IMR-90 (cell line): ENCODE measurements around the gene CEACAM3. TPM values are rescaled to one million over a fixed set of nuclear protein-coding genes. Genes with fewer than 3 reads are reported as not detected.

ENCODE experiments used
- ATAC-seq: fragments of 200-7000 bp; cut with Tn5 transposase; 2 replicates; pipeline ENCODE4 v1.9.1; 2020; ENCODE audit warnings: low read depth, mild to moderate bottlenecking, moderate library complexity
- BruUV-seq: library from RNA; stranded (reverse); fragments of 400-500 nt; replicated peaks from 2 replicates; lab custom pipeline; 2021; lab: Mats Ljungman, UMichigan
- CTCF ChIA-PET: fragments of 300-600 bp; formaldehyde crosslinking; extraction: SDS; loops from one replicate; lab custom pipeline; 2021; ENCODE audit warnings: antibody characterized with exemption; lab: Yijun Ruan, JAX
- POLR2A ChIA-PET: fragments of 300-600 bp; sonication (Branson Sonifier 250); formaldehyde crosslinking; loops from one replicate; lab custom pipeline; 2022; ENCODE audit warnings: antibody characterized with exemption; ENCODE audit not compliant: unreplicated experiment; lab: Charles Lee
- DNase-seq: peaks from one replicate; pipeline ENCODE4 v3.0.0; 2013
- H2AFZ ChIP-seq: replicated peaks from 2 replicates; pipeline ENCODE3; 2013; ENCODE audit warnings: low read length, mild to moderate bottlenecking; ENCODE audit not compliant: poor library complexity
- H2AK5ac ChIP-seq: 2 replicates; pipeline ENCODE4 v1.6.1; 2013; ENCODE audit warnings: low read depth, low read length, inconsistent platforms
- H2AK9ac ChIP-seq: replicated peaks from 2 replicates; pipeline ENCODE3; 2013; ENCODE audit warnings: mild to moderate bottlenecking, low read depth, low read length, moderate library complexity; ENCODE audit not compliant: poor library complexity
- H2BK120ac ChIP-seq: 2 replicates; pipeline ENCODE4 v1.6.1; 2013; ENCODE audit warnings: low read depth, low read length, inconsistent platforms
- H2BK15ac ChIP-seq: 3 replicates; pipeline ENCODE4 v1.6.1; 2013; ENCODE audit warnings: low read depth, low read length, inconsistent platforms
- H2BK20ac ChIP-seq: 2 replicates; pipeline ENCODE4 v1.6.1; 2013; ENCODE audit warnings: low read depth, mild to moderate bottlenecking, inconsistent platforms, low read length, moderate library complexity
- H2BK5ac ChIP-seq: 2 replicates; pipeline ENCODE4 v1.6.1; 2013; ENCODE audit warnings: mild to moderate bottlenecking, low read depth, low read length, inconsistent platforms; ENCODE audit not compliant: poor library complexity, severe bottlenecking
- H3K14ac ChIP-seq: replicated peaks from 2 replicates; pipeline ENCODE4 v1.6.1; 2013; ENCODE audit warnings: low read depth, low read length, inconsistent platforms
- H3K18ac ChIP-seq: 2 replicates; pipeline ENCODE4 v1.6.1; 2013; ENCODE audit warnings: low read depth, low read length, control low read depth
- H3K23ac ChIP-seq: 2 replicates; pipeline ENCODE4 v1.6.1; 2013; ENCODE audit warnings: low read depth, low read length, inconsistent platforms
- H3K27ac ChIP-seq: 2 replicates; pipeline ENCODE4 v1.5.1; 2013; ENCODE audit warnings: mild to moderate bottlenecking, control low read depth, low read length; ENCODE audit not compliant: insufficient read depth
- H3K27me3 ChIP-seq: 2 replicates; pipeline ENCODE4 v1.6.1; 2013; ENCODE audit warnings: low read length; ENCODE audit not compliant: control insufficient read depth, insufficient read depth
- H3K36me3 ChIP-seq: 2 replicates; pipeline ENCODE4 v1.6.1; 2013; ENCODE audit warnings: low read length, mixed read lengths; ENCODE audit not compliant: control insufficient read depth, insufficient read depth
- H3K4ac ChIP-seq: 2 replicates; pipeline ENCODE4 v1.6.1; 2013; ENCODE audit warnings: low read depth, low read length, inconsistent platforms
- H3K4me1 ChIP-seq: 2 replicates; pipeline ENCODE4 v1.6.1; 2013; ENCODE audit warnings: low read length, mixed read lengths; ENCODE audit not compliant: control insufficient read depth, insufficient read depth
- H3K4me2 ChIP-seq: 2 replicates; pipeline ENCODE4 v1.6.1; 2013; ENCODE audit warnings: low read depth, mild to moderate bottlenecking, control low read depth, low read length, moderate library complexity
- H3K4me3 ChIP-seq: 2 replicates; pipeline ENCODE4 v1.5.1; 2013; ENCODE audit warnings: low read depth, mild to moderate bottlenecking, control low read depth, low read length, moderate library complexity; ENCODE audit not compliant: insufficient read depth
- H3K56ac ChIP-seq: 2 replicates; pipeline ENCODE4 v1.6.1; 2013; ENCODE audit warnings: low read length, inconsistent platforms; ENCODE audit not compliant: insufficient read depth; ENCODE audit errors: extremely low read depth
- H3K79me1 ChIP-seq, 2 experiments: 2 replicates each; pipeline ENCODE4 v1.6.1; 2013; ENCODE audit warnings: low read length in 2 of 2, inconsistent platforms in 1 of 2, low read depth in 1 of 2
- H3K9ac ChIP-seq: 2 replicates; pipeline ENCODE4 v1.6.1; 2013; ENCODE audit warnings: low read depth, low read length, control low read depth
- H3K9me1 ChIP-seq: 2 replicates; pipeline ENCODE4 v1.6.1; 2013; ENCODE audit warnings: low read length, inconsistent platforms; ENCODE audit not compliant: insufficient read depth
- H3K9me3 ChIP-seq: 2 replicates; pipeline ENCODE4 v1.6.1; 2013; ENCODE audit warnings: low read length; ENCODE audit not compliant: control insufficient read depth, insufficient read depth
- H4K20me1 ChIP-seq: 2 replicates; pipeline ENCODE4 v1.6.1; 2013; ENCODE audit warnings: low read length, inconsistent platforms; ENCODE audit not compliant: insufficient read depth
- H4K5ac ChIP-seq: 2 replicates; pipeline ENCODE4 v1.6.1; 2013; ENCODE audit warnings: mild to moderate bottlenecking, low read depth, low read length, control low read depth
- H4K8ac ChIP-seq, 2 experiments: 2 replicates each; pipeline ENCODE4 v1.6.1; 2013; ENCODE audit warnings: low read depth in 2 of 2, low read length in 2 of 2, control low read depth in 1 of 2, inconsistent platforms in 1 of 2
- H4K91ac ChIP-seq: 2 replicates; pipeline ENCODE4 v1.6.1; 2013; ENCODE audit warnings: low read depth, low read length, inconsistent platforms; ENCODE audit not compliant: insufficient read depth
- CEBPB ChIP-seq: IDR thresholded peaks from 2 replicates; pipeline ENCODE4 v1.6.1; 2012; ENCODE audit warnings: low read depth, low read length, improper control_type of control experiment
- CHD1 ChIP-seq: IDR thresholded peaks from 2 replicates; pipeline ENCODE4 v1.6.1; 2012; ENCODE audit warnings: low read depth, low read length, improper control_type of control experiment
- CTCF ChIP-seq: conservative IDR thresholded peaks from 2 replicates; pipeline ENCODE4 v1.5.1; 2012; ENCODE audit warnings: mild to moderate bottlenecking, low read depth, low read length, improper control_type of control experiment
- ELK1 ChIP-seq: fragments of 150-350 bp; IDR thresholded peaks from 2 replicates; pipeline ENCODE4 v1.6.1; 2016; ENCODE audit warnings: low read depth, mild to moderate bottlenecking, low read length, moderate library complexity, borderline replicate concordance
- FOS ChIP-seq: fragments of 150-350 bp; IDR thresholded peaks from 2 replicates; pipeline ENCODE4 v1.6.1; 2016; ENCODE audit warnings: low read depth, low read length
- MAFK ChIP-seq: IDR thresholded peaks from 2 replicates; pipeline ENCODE4 v1.6.1; 2012; ENCODE audit warnings: low read depth, low read length, improper control_type of control experiment
- MAZ ChIP-seq: IDR thresholded peaks from 2 replicates; pipeline ENCODE4 v1.6.1; 2012; ENCODE audit warnings: low read depth, mild to moderate bottlenecking, low read length, improper control_type of control experiment, moderate library complexity, borderline replicate concordance
- MXI1 ChIP-seq: IDR thresholded peaks from 2 replicates; pipeline ENCODE4 v1.6.1; 2012; ENCODE audit warnings: low read depth, mild to moderate bottlenecking, low read length, moderate library complexity, borderline replicate concordance
- POLR2A ChIP-seq: IDR thresholded peaks from 2 replicates; pipeline ENCODE4 v1.6.1; 2012; ENCODE audit warnings: mild to moderate bottlenecking, low read depth, low read length
- RAD21 ChIP-seq: IDR thresholded peaks from 2 replicates; pipeline ENCODE4 v1.6.1; 2012; ENCODE audit warnings: low read length, improper control_type of control experiment
- USF2 ChIP-seq: fragments of 150-350 bp; IDR thresholded peaks from 2 replicates; pipeline ENCODE4 v1.6.1; 2017; ENCODE audit warnings: mild to moderate bottlenecking, antibody characterized with exemption, low read length, low read depth
- WGBS, 2 experiments: methylation state at CpG; one replicate each; pipeline versions ENCODE4 v1.1.5 to v1.1.7; 2013; ENCODE audit warnings: missing lambda C conversion rate in 2 of 2; ENCODE audit not compliant: insufficient read length in 1 of 2; ENCODE audit errors: extremely low coverage in 2 of 2; 5-methylcytosine and 5-hydroxymethylcytosine counted together
- dilution Hi-C: fragments of 300-500 bp; cut with HindIII; formaldehyde crosslinking; loops from one replicate; pipeline ENCODE4 v1.14.3; 2018; ENCODE audit warnings: low sequenced_read_pairs; ENCODE audit not compliant: unreplicated experiment
- in situ Hi-C: fragments of 300-500 bp; cut with MboI; formaldehyde crosslinking; loops from 3 replicates; pipeline ENCODE4 v1.14.3; 2019; ENCODE audit warnings: low sequenced_read_pairs, inconsistent platforms, mixed read lengths
- intact Hi-C: fragments of 100-400 bp; cut with micrococcal nuclease; formaldehyde crosslinking; loops from 2 replicates; pipeline ENCODE4 v1.10.0; 2022
- polyA plus RNA-seq, 3 experiments: library from polyadenylated mRNA; depleted of rRNA; stranded (reverse); fragments of >200 nt; gene quantifications; 2 replicates each; pipeline ENCODE4 v1.2.3, GENCODE V29; 2012; ENCODE audit warnings: low replicate concordance in 1 of 3
- total RNA-seq: library from RNA; depleted of rRNA; stranded (reverse); fragments of >200 nt; gene quantifications from 2 replicates; pipeline ENCODE4 v1.2.3, GENCODE V29; 2012

CEACAM3 gene
- total and polyA plus RNA-seq, 2 of the 4 experiments (the other 2 are of a cell fraction): not detected

GRCh38 chr19:41755328-41755913, 41.0 kb upstream of the CEACAM3 start, which contains the start of gene CEACAM6:
CEACAM6 (plus strand) TSS chr19:41755530; CDS start chr19:41755639, 109 bp downstream.
- H3K14ac ChIP-seq: no peak within 1 kb of the TSS
- no peaks in the 10 kb centered on the region for H3K4me1 ChIP-seq
- no peak within 1 kb of the TSS for H4K91ac ChIP-seq
- ATAC-seq (no peak), DNase-seq (no peak)
- no TSS peak for BruUV-seq
- H3K9ac ChIP-seq: no peak within 1 kb of the TSS
- H2BK15ac ChIP-seq: no peak within 1 kb of the TSS
- no peak within 1 kb of the TSS for H2BK20ac ChIP-seq
- H2AFZ ChIP-seq: no peak within 1 kb of the TSS
- H3K18ac ChIP-seq: no peak within 1 kb of the TSS
- H3K9me1 ChIP-seq: no peaks in the 10 kb centered on the region
- H3K4me3 ChIP-seq: no peak within 1 kb of the TSS
- TF ChIP-seq USF2: no peak
- no peak for TF ChIP-seq MAZ
- TF ChIP-seq POLR2A: no peak
- TF ChIP-seq RAD21: no peak
- TF ChIP-seq MXI1: no peak
- no peak for TF ChIP-seq ELK1
- no peak for TF ChIP-seq CHD1
- TF ChIP-seq CEBPB: no peak
- TF ChIP-seq FOS: no peak
- no peak for TF ChIP-seq MAFK
- no peak for TF ChIP-seq CTCF
- WGBS, 2 experiments: 18% methylated on average over 2 of the region's 3 CpGs; no CpG with 5 or more reads in 1 of the 2 experiments
- no peak within 1 kb of the TSS for H3K4ac ChIP-seq
- no peak within 1 kb of the TSS for H4K8ac ChIP-seq
- ChIA-PET CTCF (no interaction called here), POLR2A (no interaction called here)
- no peak within 1 kb of the TSS for H3K56ac ChIP-seq
- no peaks in the 10 kb centered on the region for H3K9me3 ChIP-seq
- dilution Hi-C loops: no loop called here
- H3K36me3 ChIP-seq: no peaks in the 10 kb centered on the region
- H3K79me1 ChIP-seq: no peaks in the 10 kb centered on the region
- no peaks in the 10 kb centered on the region for H4K20me1 ChIP-seq
- intact Hi-C loops: no loop called here
- H2AK9ac ChIP-seq: no peak within 1 kb of the TSS
- no peak within 1 kb of the TSS for H3K4me2 ChIP-seq
- in situ Hi-C loops: no loop called here
- H3K23ac ChIP-seq: no peak within 1 kb of the TSS
- H2BK120ac ChIP-seq: no peak within 1 kb of the TSS
- no peak within 1 kb of the TSS for H2BK5ac ChIP-seq
- H2AK5ac ChIP-seq: no peak within 1 kb of the TSS
- H4K5ac ChIP-seq: no peak within 1 kb of the TSS
- H3K27me3 ChIP-seq: peaks cover 6% of the 10 kb centered on the region
- no peak within 1 kb of the TSS for H3K27ac ChIP-seq
